ENCODE measurements around the gene GALNT10. TPM values are rescaled to one million over a fixed set of nuclear protein-coding genes. Genes with fewer than 3 reads are reported as not detected.

Gene GALNT10
- total and polyA plus RNA-seq, 2 experiments from 2014 or later = 3.2 to 12.9 TPM

GRCh38 chr5:154319736-154320135 lies 129.2 kb downstream of the GALNT10 start (continued):
- no peak for TF ChIP-seq CREB1 (CRISPR knock-in tag; IDR thresholded peaks at IDR 0.05; ENCODE audit: low read depth)
- TF ChIP-seq EZH2phosphoT487 (IDR thresholded peaks at IDR 0.05; ENCODE audit: unreplicated experiment) = no peak
- no peak for TF ChIP-seq ZNF331 (CRISPR knock-in tag; IDR thresholded peaks at IDR 0.05; ENCODE audit: low read depth)
- no peak for TF ChIP-seq STAT1 (IDR thresholded peaks at IDR 0.05; ENCODE audit: unreplicated experiment)
- TF ChIP-seq POLR2AphosphoS5 (IDR thresholded peaks at IDR 0.05; ENCODE audit: low read depth) = no peak
- no peak for TF ChIP-seq NANOG (IDR thresholded peaks at IDR 0.05; ENCODE audit: borderline replicate concordance)
- no peak for TF ChIP-seq JUNB (IDR thresholded peaks at IDR 0.05; ENCODE audit: unreplicated experiment)
- TF ChIP-seq ZNF114 (CRISPR knock-in tag; IDR thresholded peaks at IDR 0.05) = no peak
- TF ChIP-seq ZNF462 (CRISPR knock-in tag; IDR thresholded peaks at IDR 0.05) = no peak

GRCh38 chr5:154320224-154321089 lies 129.9 kb downstream of the GALNT10 start:
- no peaks in the 10 kb centered on the region for H3K36me3 ChIP-seq (ENCODE audit: insufficient read depth)
- no peak overlapping the region for H3K4me2 ChIP-seq
- H3F3A ChIP-seq (replicated peaks; ENCODE audit: low read depth) = no peaks in the 10 kb centered on the region
- H3K27me3 Mint-ChIP-seq (ENCODE audit: insufficient read depth, low read depth, poor library complexity) = peaks cover 3% of the 10 kb centered on the region
- no peak overlapping the region for H3K4me3 Mint-ChIP-seq
- 0 out of 2 replicates have a peak, but pooled peaks cover 4% of the 10 kb centered on the region for H3K9me2 ChIP-seq (ENCODE audit: insufficient read depth)
- ATAC-seq (no peak), DNase-seq (ENCODE audit: low spot score) (no peak)
- no peaks in the 10 kb centered on the region for H3K9me3 Mint-ChIP-seq
- H3K27ac ChIP-seq (ENCODE audit: low read depth) = no peak overlapping the region
- no peaks in the 10 kb centered on the region for H3K27me3 ChIP-seq (ENCODE audit: insufficient read depth)
- no peaks in the 10 kb centered on the region; the same call in 1 of the 3 replicates for H3K4me1 Mint-ChIP-seq
- no peaks in the 10 kb centered on the region for H3K4me1 ChIP-seq (ENCODE audit: insufficient read depth)
- H3K4me3 ChIP-seq = no peak overlapping the region
- no peak overlapping the region for H2AFZ ChIP-seq
- no peaks in the 10 kb centered on the region for H3K79me2 ChIP-seq (replicated peaks; ENCODE audit: insufficient read depth)
- no peak overlapping the region; the same call in 1 of the 2 replicates for H3K27ac Mint-ChIP-seq
- no peaks in the 10 kb centered on the region for H4K20me1 ChIP-seq (replicated peaks; ENCODE audit: insufficient read depth)
- no peaks in the 10 kb centered on the region for H3K36me3 Mint-ChIP-seq (ENCODE audit: low read depth)
- TF ChIP-seq REST (IDR thresholded peaks at IDR 0.05; ENCODE audit: unreplicated experiment) = no peak
- TF ChIP-seq ETS1 (IDR thresholded peaks at IDR 0.05) = no peak
- no peak for TF ChIP-seq JUNB (IDR thresholded peaks at IDR 0.05; ENCODE audit: unreplicated experiment)
- no peak for TF ChIP-seq CREB1 (CRISPR knock-in tag; IDR thresholded peaks at IDR 0.05; ENCODE audit: low read depth)
- TF ChIP-seq ZNF331 (CRISPR knock-in tag; IDR thresholded peaks at IDR 0.05; ENCODE audit: low read depth) = no peak
- TF ChIP-seq EZH2phosphoT487 (IDR thresholded peaks at IDR 0.05; ENCODE audit: unreplicated experiment) = no peak

All from GM23338 (cell line).